Gastroesophageal sphincter (tissue), 4 donors: Measurements from ENCODE around the gene ENAM. TPM values are rescaled to one million over a fixed set of nuclear protein-coding genes. Genes with fewer than 3 reads are reported as not detected.

Experiments used
- ATAC-seq: fragments of 150-250 bp; one replicate; pipeline ENCODE4 v1.9.1; 2016; ENCODE audit warnings: mild to moderate bottlenecking, moderate library complexity
- H3K27ac ChIP-seq, 4 donors: fragments of 200-600 bp; sonication (generic) in 3 of 4; 1 replicate in 3 of 4; 2 replicates in 1 of 4; pipeline ENCODE4 v1.5.1; 2016 to 2019
- H3K27me3 ChIP-seq: fragments of 200-600 bp; sonication (generic); one replicate; pipeline ENCODE4 v1.5.1; 2019
- H3K36me3 ChIP-seq, 2 donors: fragments of 200-600 bp; sonication (generic); one replicate each; pipeline ENCODE4 v1.5.1; 2019; ENCODE audit warnings: control low read depth in 1 of 2
- H3K4me1 ChIP-seq, 3 donors: fragments of 200-600 bp; sonication (generic); 1 replicate in 2 of 3; 2 replicates in 1 of 3; pipeline ENCODE4 v1.5.1; 2016 to 2019; ENCODE audit warnings: control low read depth in 2 of 3
- H3K4me3 ChIP-seq, 2 donors: fragments of 200-600 bp; sonication (generic); one replicate each; pipeline ENCODE4 v1.5.1; 2019; ENCODE audit warnings: mild to moderate bottlenecking in 1 of 2, moderate library complexity in 1 of 2
- H3K9me3 ChIP-seq, 3 donors: fragments of 200-600 bp; sonication (generic); one replicate each; pipeline ENCODE4 v1.5.1; 2017 to 2019; ENCODE audit warnings: control low read depth in 2 of 3
- EP300 ChIP-seq: sonication (generic); formaldehyde crosslinking; IDR thresholded peaks from one replicate; pipeline ENCODE4 v1.6.1; 2017; ENCODE audit warnings: antibody characterized with exemption, mild to moderate bottlenecking
- POLR2A ChIP-seq, 2 donors: fragments of 450-650 bp; IDR thresholded peaks; one replicate each; pipeline ENCODE4 v1.6.1; 2017; ENCODE audit warnings: antibody characterized with exemption in 2 of 2, mild to moderate bottlenecking in 2 of 2, moderate library complexity in 1 of 2
- POLR2AphosphoS5 ChIP-seq: sonication (generic); formaldehyde crosslinking; IDR thresholded peaks from one replicate; pipeline ENCODE4 v1.6.1; 2017; ENCODE audit warnings: antibody characterized with exemption
- WGBS, 2 donors: methylation state at CpG; one replicate each; pipeline ENCODE4 v1.1.5; 2018; ENCODE audit warnings: low coverage in 1 of 2; 5-methylcytosine and 5-hydroxymethylcytosine counted together
- total RNA-seq, 4 donors: library from RNA; depleted of rRNA; stranded (reverse); fragments of >200 nt; gene quantifications; one replicate each; pipeline ENCODE4 v1.1.0, GENCODE V29; 2016
- TF ChIP-seq, protein P1 (sequence below), 4 experiments: fragments of 200-600 bp in 2 of 4; fragments of 450-650 bp in 2 of 4; sonication (generic) in 1 of 4; IDR thresholded peaks; one replicate each; pipeline ENCODE4 v1.5.1; 2017 to 2019; ENCODE audit warnings: antibody characterized with exemption in 4 of 4, mild to moderate bottlenecking in 2 of 4, moderate library complexity in 2 of 4

Gene ENAM
- total RNA-seq, 4 donors from 2014 or later = 0.16 to 0.54 TPM; not detected in 2

GRCh38 chr4:70603856-70604255 is 24.7 kb upstream of the ENAM start:
- Histone ChIP-seq H3K9me3 (no peaks in the 10 kb centered on the region), H3K4me1 (no peaks in the 10 kb centered on the region), H3K4me3 (no peak overlapping the region), H3K36me3 (no peaks in the 10 kb centered on the region), H3K27me3 (no peaks in the 10 kb centered on the region), H3K27ac (no peak overlapping the region)
- whole genome bisulfite sequencing, 2 donors = 24 to 32% methylated on average over 3 of the region's 3 CpGs
- TF ChIP-seq, protein P1, sequence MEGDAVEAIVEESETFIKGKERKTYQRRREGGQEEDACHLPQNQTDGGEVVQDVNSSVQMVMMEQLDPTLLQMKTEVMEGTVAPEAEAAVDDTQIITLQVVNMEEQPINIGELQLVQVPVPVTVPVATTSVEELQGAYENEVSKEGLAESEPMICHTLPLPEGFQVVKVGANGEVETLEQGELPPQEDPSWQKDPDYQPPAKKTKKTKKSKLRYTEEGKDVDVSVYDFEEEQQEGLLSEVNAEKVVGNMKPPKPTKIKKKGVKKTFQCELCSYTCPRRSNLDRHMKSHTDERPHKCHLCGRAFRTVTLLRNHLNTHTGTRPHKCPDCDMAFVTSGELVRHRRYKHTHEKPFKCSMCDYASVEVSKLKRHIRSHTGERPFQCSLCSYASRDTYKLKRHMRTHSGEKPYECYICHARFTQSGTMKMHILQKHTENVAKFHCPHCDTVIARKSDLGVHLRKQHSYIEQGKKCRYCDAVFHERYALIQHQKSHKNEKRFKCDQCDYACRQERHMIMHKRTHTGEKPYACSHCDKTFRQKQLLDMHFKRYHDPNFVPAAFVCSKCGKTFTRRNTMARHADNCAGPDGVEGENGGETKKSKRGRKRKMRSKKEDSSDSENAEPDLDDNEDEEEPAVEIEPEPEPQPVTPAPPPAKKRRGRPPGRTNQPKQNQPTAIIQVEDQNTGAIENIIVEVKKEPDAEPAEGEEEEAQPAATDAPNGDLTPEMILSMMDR (IDR thresholded peaks at IDR 0.05) = no peak
- TF ChIP-seq POLR2A (IDR thresholded peaks at IDR 0.05) = no peak
- no peak for ATAC-seq

GRCh38 chr4:70606459-70606858 is 22.1 kb upstream of the ENAM start:
- Histone ChIP-seq H3K27ac (no peak overlapping the region), H3K27me3 (peaks cover 10% of the 10 kb centered on the region), H3K36me3 (no peaks in the 10 kb centered on the region), H3K4me1 (no peaks in the 10 kb centered on the region), H3K4me3 (no peak overlapping the region), H3K9me3 (no peaks in the 10 kb centered on the region)
- WGBS, 2 donors = 93 to 95% methylated on average over 3 to 4 of the region's 8 CpGs
- TF ChIP-seq EP300 = no peak
- TF ChIP-seq, protein P1 (IDR thresholded peaks at IDR 0.05) = no peak
- no peak for TF ChIP-seq POLR2AphosphoS5
- no peak for TF ChIP-seq POLR2A (IDR thresholded peaks at IDR 0.05)
- ATAC-seq = no peak

DNA sequence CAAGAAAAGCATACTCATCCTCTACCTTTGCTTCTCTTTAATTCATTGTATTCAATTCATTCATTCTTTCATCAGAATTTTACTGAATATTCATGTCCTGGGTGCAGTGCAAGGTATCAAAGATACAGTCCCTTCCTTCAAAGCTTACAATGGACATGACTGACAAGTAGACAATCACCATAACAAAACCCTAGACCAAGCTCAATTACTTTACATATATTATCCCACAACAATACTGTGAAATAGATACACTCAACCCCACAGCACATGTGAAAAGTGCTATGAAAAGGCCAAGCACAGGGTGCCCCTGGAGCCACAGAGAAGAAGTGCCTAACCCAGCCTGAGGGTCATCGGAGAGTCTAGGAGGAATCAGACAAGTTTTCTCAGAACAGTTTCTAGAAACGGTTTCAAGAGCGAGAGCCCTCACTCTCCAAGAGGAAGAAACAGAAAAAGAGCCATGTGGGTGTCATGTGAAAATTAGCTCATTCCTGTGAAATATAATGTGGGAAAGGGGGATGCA is 21.1 kb upstream of the ENAM start:
- no peak for ATAC-seq
- TF ChIP-seq POLR2AphosphoS5 = no peak
- TF ChIP-seq, protein P1 (IDR thresholded peaks at IDR 0.05) = no peak
- no peak for TF ChIP-seq EP300
- TF ChIP-seq POLR2A (IDR thresholded peaks at IDR 0.05) = no peak
- H3K4me3 ChIP-seq = no peak overlapping the region
- H3K9me3 ChIP-seq = no peaks in the 10 kb centered on the region
- WGBS, 2 donors = 75 to 97% methylated on average over 2 to 3 of the region's 3 CpGs
- H3K4me1 ChIP-seq = no peaks in the 10 kb centered on the region
- peaks cover 16% of the 10 kb centered on the region for H3K27me3 ChIP-seq
- H3K36me3 ChIP-seq = no peaks in the 10 kb centered on the region
- no peak overlapping the region for H3K27ac ChIP-seq

GRCh38 chr4:70608324-70608723 is 20.2 kb upstream of the ENAM start:
- WGBS, 2 donors = 37 to 73% methylated on average over 2 of the region's 2 CpGs
- peaks cover 16% of the 10 kb centered on the region for H3K27me3 ChIP-seq
- H3K4me1 ChIP-seq = peaks cover 0 to 7% (median 0%) of the 10 kb centered on the region in 3 donors
- H3K36me3 ChIP-seq = no peaks in the 10 kb centered on the region
- no peak for ATAC-seq
- H3K27ac ChIP-seq = no peak overlapping the region
- TF ChIP-seq EP300 = no peak
- no peak for TF ChIP-seq POLR2AphosphoS5
- no peak for TF ChIP-seq POLR2A (IDR thresholded peaks at IDR 0.05)
- TF ChIP-seq, protein P1 (IDR thresholded peaks at IDR 0.05) = no peak
- no peaks in the 10 kb centered on the region for H3K9me3 ChIP-seq
- H3K4me3 ChIP-seq = no peak overlapping the region

- Histone ChIP-seq H3K36me3 (no peaks in the 10 kb centered on the region), H3K4me3 (peak overlapping the region in 1 of 2 donors; percentile 6), H3K27ac (no peak overlapping the region), H3K9me3 (no peaks in the 10 kb centered on the region), H3K4me1 (peaks cover 0 to 14% (median 0%) of the 10 kb centered on the region in 3 donors), H3K27me3 (peaks cover 16% of the 10 kb centered on the region)
- TF ChIP-seq, protein P1 (IDR thresholded peaks at IDR 0.05) = no peak
- no peak for TF ChIP-seq EP300
- no peak for TF ChIP-seq POLR2AphosphoS5
- no peak for TF ChIP-seq POLR2A (IDR thresholded peaks at IDR 0.05)
- peak; percentile 36 for ATAC-seq
- 14 to 15% methylated on average over 9 of the region's 9 CpGs for WGBS, 2 donors
Observed at GRCh38 chr4:70613306-70614183, 15.0 kb upstream of the ENAM start.
